Endothelial cell (in vitro differentiated cells): ENCODE data around the gene CLDN5. TPM values are rescaled to one million over a fixed set of nuclear protein-coding genes. Genes with fewer than 3 reads are reported as not detected.

Experiments used
- DNase-seq: peaks from one replicate; pipeline ENCODE4 v3.0.0; 2021; ENCODE audit warnings: low spot score
- H3K27ac Mint-ChIP-seq: one replicate; pipeline ENCODE4 v1.8.0; 2021; ENCODE audit warnings: mixed read lengths, inconsistent platforms; ENCODE audit not compliant: unreplicated experiment
- H3K27me3 Mint-ChIP-seq: one replicate; pipeline ENCODE4 v1.8.0; 2021; ENCODE audit warnings: mild to moderate bottlenecking, moderate library complexity, mixed read lengths, inconsistent platforms; ENCODE audit not compliant: unreplicated experiment
- H3K36me3 Mint-ChIP-seq: one replicate; pipeline ENCODE4 v1.8.0; 2021; ENCODE audit warnings: mild to moderate bottlenecking, low read depth, mixed read lengths, inconsistent platforms; ENCODE audit not compliant: unreplicated experiment
- H3K4me1 Mint-ChIP-seq: one replicate; pipeline ENCODE4 v1.8.0; 2021; ENCODE audit warnings: mild to moderate bottlenecking, mixed read lengths, inconsistent platforms; ENCODE audit not compliant: unreplicated experiment
- H3K4me3 Mint-ChIP-seq: one replicate; pipeline ENCODE4 v1.8.0; 2021; ENCODE audit warnings: mild to moderate bottlenecking, mixed read lengths, inconsistent platforms; ENCODE audit not compliant: unreplicated experiment
- H3K9me3 Mint-ChIP-seq: one replicate; pipeline ENCODE4 v1.8.0; 2021; ENCODE audit warnings: mixed read lengths, inconsistent platforms; ENCODE audit not compliant: unreplicated experiment
- CTCF ChIP-seq: fragments of 200-600 bp; sonication (generic); IDR thresholded peaks from one replicate; pipeline ENCODE4 v1.5.0; 2021; ENCODE audit warnings: antibody characterized with exemption; ENCODE audit not compliant: unreplicated experiment
- total RNA-seq: library from RNA; stranded (reverse); fragmentation: NEBNext Ultra II Directional; extraction: Animal tissue kit (Norgen Biotek cat#: 25700); gene quantifications from one replicate; pipeline ENCODE4 v1.2.1, GENCODE V29; 2021; ENCODE audit not compliant: unreplicated experiment

The CLDN5 gene
- total RNA-seq, 1 donor from 2014 or later, result 108 TPM

GRCh38 chr22:19569276-19569640, 45.0 kb upstream of the CLDN5 start:
- Mint-ChIP-seq H3K4me3 (no peak overlapping the region), H3K27me3 (peaks cover 5% of the 10 kb centered on the region), H3K4me1 (peaks cover 35% of the 10 kb centered on the region), H3K9me3 (no peaks in the 10 kb centered on the region), H3K36me3 (peaks cover 7% of the 10 kb centered on the region), H3K27ac (no peak overlapping the region)
- no peak for TF ChIP-seq CTCF
- no peak for DNase-seq

- DNase-seq, result no peak
- Mint-ChIP-seq H3K4me3 (no peak overlapping the region), H3K27me3 (peaks cover 7% of the 10 kb centered on the region), H3K27ac (peak overlapping the region; percentile 33), H3K36me3 (peaks cover 7% of the 10 kb centered on the region), H3K4me1 (peaks cover 35% of the 10 kb centered on the region), H3K9me3 (no peaks in the 10 kb centered on the region)
- TF ChIP-seq CTCF, result no peak
Observed at GRCh38 chr22:19568337-19569275, 44.4 kb upstream of the CLDN5 start.

- no peaks in the 10 kb centered on the region for H3K9me3 Mint-ChIP-seq
- peaks cover 35% of the 10 kb centered on the region for H3K4me1 Mint-ChIP-seq
- H3K4me3 Mint-ChIP-seq, result peak overlapping the region; percentile 75
- H3K36me3 Mint-ChIP-seq, result peaks cover 7% of the 10 kb centered on the region
- no peak for DNase-seq
- peak overlapping the region; percentile 18 for H3K27ac Mint-ChIP-seq
- peaks cover 7% of the 10 kb centered on the region for H3K27me3 Mint-ChIP-seq
- no peak for TF ChIP-seq CTCF
Observed at GRCh38 chr22:19567157-19568009, 43.2 kb upstream of the CLDN5 start.

- H3K27ac Mint-ChIP-seq, result peak overlapping the region; percentile 32
- peaks cover 26% of the 10 kb centered on the region for H3K4me1 Mint-ChIP-seq
- no peaks in the 10 kb centered on the region for H3K9me3 Mint-ChIP-seq
- no peak overlapping the region for H3K4me3 Mint-ChIP-seq
- DNase-seq, result no peak
- peaks cover 7% of the 10 kb centered on the region for H3K27me3 Mint-ChIP-seq
- no peak for TF ChIP-seq CTCF
- H3K36me3 Mint-ChIP-seq, result peaks cover 7% of the 10 kb centered on the region
Observed at GRCh38 chr22:19566279-19567156, 42.3 kb upstream of the CLDN5 start.
